Measurements from ENCODE around the gene HS6ST1. TPM values are rescaled to one million over a fixed set of nuclear protein-coding genes. Genes with fewer than 3 reads are reported as not detected.

HS6ST1 gene
- total RNA-seq, 4 donors from 2014 or later, result 20.5 to 43.6 (median 32.1) TPM

DNA sequence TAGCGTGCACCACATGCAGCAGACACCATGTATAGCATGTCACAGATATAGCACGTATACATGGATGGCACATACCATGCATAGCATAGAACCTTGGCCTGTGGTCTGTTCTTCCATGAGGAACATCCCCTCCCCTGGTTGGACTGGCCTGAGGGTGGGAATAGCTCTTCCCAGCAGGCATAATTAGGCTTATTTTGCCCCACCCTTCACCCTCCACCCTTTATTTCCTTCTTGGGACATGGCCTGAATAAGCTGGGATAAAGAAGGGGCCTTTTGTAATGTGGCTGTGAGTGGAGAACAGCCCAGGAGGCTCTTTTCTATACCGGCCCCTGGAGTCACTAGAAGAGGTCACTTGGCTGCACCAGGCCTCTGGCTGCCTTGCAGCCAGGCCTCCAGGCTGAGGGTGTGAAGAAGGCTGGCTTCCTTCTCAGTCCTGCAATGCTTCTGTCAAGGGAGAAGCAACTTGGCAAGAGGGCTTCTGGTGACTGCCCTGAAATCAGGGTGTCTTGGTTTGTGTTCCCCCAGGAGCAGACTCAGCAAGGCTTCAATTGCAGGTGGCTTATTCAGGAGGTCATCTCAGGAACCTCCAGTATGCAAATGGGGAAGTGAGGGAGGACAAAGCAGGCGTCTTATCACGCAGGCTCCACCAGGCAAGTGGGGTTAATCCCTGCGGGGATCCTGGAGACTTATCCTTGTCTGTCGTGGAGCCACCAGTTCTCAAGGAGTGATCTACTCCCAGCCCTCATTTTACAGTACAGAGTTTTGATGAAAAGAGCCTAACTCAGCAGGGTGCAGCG, 68.2 kb downstream of the HS6ST1 start:
- Histone ChIP-seq H3K4me3 (no peak overlapping the region), H3K9me3 (no peaks in the 10 kb centered on the region), H3K27ac (no peak overlapping the region), H3K27me3 (no peaks in the 10 kb centered on the region), H3K36me3 (no peaks in the 10 kb centered on the region), H3K4me1 (no peaks in the 10 kb centered on the region)
- WGBS, 2 donors (ENCODE audit: low coverage in 1 of 2), result 78 to 82% methylated on average over 3 to 7 of the region's 8 CpGs
- no peak for TF ChIP-seq CTCF (IDR thresholded peaks at IDR 0.05)
- TF ChIP-seq POLR2AphosphoS5 (IDR thresholded peaks at IDR 0.05), result no peak
- no peak for TF ChIP-seq POLR2A (IDR thresholded peaks at IDR 0.05)
- no peak for ATAC-seq

DNA sequence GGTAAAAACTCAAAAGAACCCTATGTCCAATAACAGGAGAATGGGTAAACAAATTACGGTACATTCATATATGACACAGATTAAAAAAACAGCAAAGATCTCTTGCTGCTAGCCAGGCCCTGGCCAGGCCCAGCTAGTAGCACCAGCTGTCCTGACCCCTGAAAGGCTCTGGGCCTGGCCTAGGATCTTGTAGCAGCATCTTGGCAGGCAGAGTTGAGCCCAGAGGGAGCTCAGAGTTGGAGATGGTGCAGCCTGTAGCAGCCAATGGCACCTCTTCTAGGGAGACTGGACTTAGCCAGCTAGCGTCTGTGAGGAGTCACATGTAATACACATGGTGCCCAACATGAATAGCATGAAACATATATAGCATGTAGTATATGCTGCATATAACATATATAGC, 69.1 kb downstream of the HS6ST1 start:
- Histone ChIP-seq H3K27ac (no peak overlapping the region), H3K4me3 (no peak overlapping the region), H3K27me3 (no peaks in the 10 kb centered on the region), H3K4me1 (no peaks in the 10 kb centered on the region), H3K9me3 (no peaks in the 10 kb centered on the region), H3K36me3 (no peaks in the 10 kb centered on the region)
- TF ChIP-seq EP300 (IDR thresholded peaks at IDR 0.05), result no peak
- 92 to 100% methylated on average over 1 to 2 of the region's 2 CpGs for WGBS, 2 donors (ENCODE audit: low coverage in 1 of 2)
- ATAC-seq, result no peak

DNA sequence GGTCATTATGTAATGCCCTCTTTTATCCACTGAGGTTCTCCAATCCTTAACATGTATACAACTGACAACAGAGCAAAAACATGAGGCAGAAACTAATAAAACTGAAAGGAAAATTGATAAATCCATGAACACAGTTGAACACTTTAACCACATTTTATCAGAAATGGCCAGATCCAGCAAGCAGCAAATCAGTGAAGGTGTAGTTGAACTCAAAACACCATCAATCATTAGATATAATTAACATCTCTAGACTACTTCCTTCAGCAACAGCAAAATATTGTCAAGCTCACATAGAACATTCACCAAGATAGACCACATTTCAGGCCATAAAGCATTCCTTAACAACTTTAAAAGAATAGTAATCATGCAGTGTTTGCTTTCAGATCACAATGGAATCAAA, 72.9 kb downstream of the HS6ST1 start:
- no peaks in the 10 kb centered on the region for H3K4me1 ChIP-seq
- H3K9me3 ChIP-seq, result no peaks in the 10 kb centered on the region
- H3K27ac ChIP-seq, result no peak overlapping the region
- H3K4me3 ChIP-seq, result no peak overlapping the region
- ATAC-seq, result no peak
- H3K36me3 ChIP-seq, result no peaks in the 10 kb centered on the region
- H3K27me3 ChIP-seq, result no peaks in the 10 kb centered on the region
- TF ChIP-seq POLR2A (IDR thresholded peaks at IDR 0.05) (no peak), POLR2AphosphoS5 (IDR thresholded peaks at IDR 0.05) (no peak), CTCF (IDR thresholded peaks at IDR 0.05) (no peak), EP300 (IDR thresholded peaks at IDR 0.05) (no peak)

DNA sequence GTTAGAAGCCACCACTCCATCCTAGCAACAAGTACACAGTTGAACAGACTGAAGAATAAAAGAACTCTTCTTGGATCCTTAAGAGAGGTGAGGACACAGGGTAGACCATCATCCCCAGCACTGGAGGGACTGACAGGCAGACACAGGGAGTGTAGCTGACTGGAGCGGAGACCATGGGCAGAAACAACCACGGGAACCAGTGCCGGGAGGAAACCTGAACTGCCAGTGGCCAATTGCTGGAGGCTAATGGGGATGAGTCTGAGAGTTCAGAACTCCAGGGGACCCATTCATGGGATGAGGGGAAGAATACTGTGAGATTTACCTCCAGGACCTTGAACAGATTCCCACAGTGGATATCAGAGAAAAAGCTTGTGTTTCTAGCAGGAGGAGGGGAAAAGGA, 76.8 kb downstream of the HS6ST1 start:
- WGBS, 2 donors (ENCODE audit: low coverage in 1 of 2), result 71 to 83% methylated on average over 3 of the region's 3 CpGs
- H3K27ac ChIP-seq, result no peak overlapping the region
- no peak for ATAC-seq
- no peak overlapping the region for H3K4me3 ChIP-seq
- peaks cover 0 to 9% (median 0%) of the 10 kb centered on the region in 3 donors for H3K4me1 ChIP-seq
- TF ChIP-seq POLR2AphosphoS5 (IDR thresholded peaks at IDR 0.05), result no peak
- TF ChIP-seq EP300 (IDR thresholded peaks at IDR 0.05), result no peak
- no peak for TF ChIP-seq POLR2A (IDR thresholded peaks at IDR 0.05)
- TF ChIP-seq CTCF (IDR thresholded peaks at IDR 0.05), result no peak
- H3K9me3 ChIP-seq, result no peaks in the 10 kb centered on the region
- no peaks in the 10 kb centered on the region for H3K27me3 ChIP-seq
- H3K36me3 ChIP-seq, result no peaks in the 10 kb centered on the region

- 84% methylated on average over 5 to 8 of the region's 8 CpGs for WGBS, 2 donors (ENCODE audit: low coverage in 1 of 2)
- no peak for TF ChIP-seq POLR2A (IDR thresholded peaks at IDR 0.05)
- no peak for TF ChIP-seq CTCF (IDR thresholded peaks at IDR 0.05)
- TF ChIP-seq EP300 (IDR thresholded peaks at IDR 0.05), result no peak
- no peak for TF ChIP-seq POLR2AphosphoS5 (IDR thresholded peaks at IDR 0.05)
These were observed 80.6 kb downstream of the HS6ST1 start for GRCh38 chr2:128237911-128238697.

More at GRCh38 chr2:128237911-128238697, 80.6 kb downstream of the HS6ST1 start:
- Histone ChIP-seq H3K9me3 (no peaks in the 10 kb centered on the region), H3K27me3 (no peaks in the 10 kb centered on the region), H3K4me1 (peaks cover 0 to 20% (median 3%) of the 10 kb centered on the region in 3 donors), H3K27ac (no peak overlapping the region), H3K4me3 (no peak overlapping the region), H3K36me3 (no peaks in the 10 kb centered on the region)
- ATAC-seq, result no peak

Data from gastroesophageal sphincter (tissue), 4 donors.